Naive thymus-derived CD4-positive, alpha-beta T cell (primary cell): ENCODE results near the gene RHNO1. TPM values are rescaled to one million over a fixed set of nuclear protein-coding genes. Genes with fewer than 3 reads are reported as not detected.
A peak's percentile ranks its signal among the peaks of the same experiment; 100 is the strongest.

Experiments
- ATAC-seq: fragments of 150-1000 bp; cut with Tn5 transposase; 2 replicates; pipeline ENCODE4 v1.10.0; 2021; ENCODE audit warnings: mild to moderate bottlenecking, moderate library complexity
- CTCF ChIA-PET: fragments of 350-600 bp; sonication (Branson Sonifier 250); formaldehyde crosslinking; loops from one replicate; lab custom pipeline; 2021; ENCODE audit warnings: antibody characterized with exemption; lab: Charles Lee
- POLR2A ChIA-PET: fragments of 350-600 bp; sonication (Branson Sonifier 250); formaldehyde crosslinking; loops from one replicate; lab custom pipeline; 2021; ENCODE audit warnings: antibody characterized with exemption, inconsistent platforms; lab: Charles Lee
- DNase-seq, 9 donors: peaks; one replicate each; pipeline versions ENCODE4 v3.0.0 to v3.0.0-alpha.2; 2020 to 2022; ENCODE audit warnings: mixed read lengths in 1 of 9
- H3K27ac ChIP-seq: one replicate; pipeline ENCODE4 v1.7.0; 2013; ENCODE audit warnings: mild to moderate bottlenecking, low read depth, low read length, moderate library complexity
- H3K27me3 ChIP-seq, 2 donors: one replicate each; pipeline ENCODE4 v1.7.0; 2013; ENCODE audit warnings: low read length in 2 of 2, mild to moderate bottlenecking in 2 of 2, moderate library complexity in 2 of 2; ENCODE audit not compliant: control insufficient read depth in 2 of 2, insufficient read depth in 2 of 2
- H3K36me3 ChIP-seq, 3 experiments: 1 replicate in 2 of 3; 2 replicates in 1 of 3; pipeline ENCODE4 v1.7.0; 2013; ENCODE audit warnings: low read length in 3 of 3, mild to moderate bottlenecking in 3 of 3, moderate library complexity in 1 of 3; ENCODE audit not compliant: insufficient read depth in 3 of 3, control insufficient read depth in 2 of 3
- H3K4me1 ChIP-seq, 2 donors: one replicate each; pipeline ENCODE4 v1.7.0; 2013; ENCODE audit warnings: low read length in 2 of 2, mild to moderate bottlenecking in 2 of 2, moderate library complexity in 1 of 2; ENCODE audit not compliant: control insufficient read depth in 2 of 2, insufficient read depth in 2 of 2
- H3K4me3 ChIP-seq: 2 replicates; pipeline ENCODE4 v1.7.0; 2013; ENCODE audit warnings: mild to moderate bottlenecking, low read length
- H3K9me3 ChIP-seq, 3 experiments: 1 replicate in 2 of 3; 2 replicates in 1 of 3; pipeline ENCODE4 v1.7.0; 2013; ENCODE audit warnings: low read length in 3 of 3; ENCODE audit not compliant: control insufficient read depth in 2 of 3
- H3K27ac Mint-ChIP-seq, 9 donors: one replicate each; pipeline ENCODE4 v1.8.0; 2020 to 2022; ENCODE audit warnings: mixed read lengths in 9 of 9, mild to moderate bottlenecking in 8 of 9, moderate library complexity in 5 of 9, inconsistent platforms in 2 of 9
- H3K27me3 Mint-ChIP-seq, 5 donors: one replicate each; pipeline ENCODE4 v1.8.0; 2021 to 2022; ENCODE audit warnings: mixed read lengths in 5 of 5, mild to moderate bottlenecking in 1 of 5
- H3K36me3 Mint-ChIP-seq, 5 donors: one replicate each; pipeline ENCODE4 v1.8.0; 2020 to 2022; ENCODE audit warnings: mixed read lengths in 5 of 5, mild to moderate bottlenecking in 3 of 5, inconsistent platforms in 1 of 5
- H3K4me1 Mint-ChIP-seq, 7 donors: one replicate each; pipeline ENCODE4 v1.8.0; 2020 to 2022; ENCODE audit warnings: mixed read lengths in 7 of 7, mild to moderate bottlenecking in 3 of 7, inconsistent platforms in 1 of 7
- H3K4me3 Mint-ChIP-seq, 10 donors: one replicate each; pipeline ENCODE4 v1.8.0; 2020 to 2022; ENCODE audit warnings: mild to moderate bottlenecking in 10 of 10, mixed read lengths in 10 of 10, moderate library complexity in 6 of 10, inconsistent platforms in 2 of 10
- H3K9me3 Mint-ChIP-seq, 11 donors: one replicate each; pipeline ENCODE4 v1.8.0; 2020 to 2022; ENCODE audit warnings: mixed read lengths in 11 of 11, mild to moderate bottlenecking in 4 of 11, inconsistent platforms in 1 of 11, moderate library complexity in 1 of 11
- intact Hi-C, 2 donors: fragments of 100-400 bp; cut with micrococcal nuclease; formaldehyde crosslinking; loops; one replicate each; pipeline ENCODE4 v1.15.1; 2023
- polyA plus RNA-seq, 2 donors: library from polyadenylated mRNA; unstranded; fragments of 300-500 nt; fragmentation: Illumina TruSeq; gene quantifications; one replicate each; pipeline ENCODE4 v1.2.3, GENCODE V29; 2021
- total RNA-seq, 6 experiments: library from RNA in 5 of 6; stranded (reverse) in 5 of 6; gene quantifications; 1 replicate in 5 of 6; 2 replicates in 1 of 6; pipeline ENCODE4 v1.2.3 and lab custom pipeline; 2021 to 2026

The RHNO1 gene, protein sequence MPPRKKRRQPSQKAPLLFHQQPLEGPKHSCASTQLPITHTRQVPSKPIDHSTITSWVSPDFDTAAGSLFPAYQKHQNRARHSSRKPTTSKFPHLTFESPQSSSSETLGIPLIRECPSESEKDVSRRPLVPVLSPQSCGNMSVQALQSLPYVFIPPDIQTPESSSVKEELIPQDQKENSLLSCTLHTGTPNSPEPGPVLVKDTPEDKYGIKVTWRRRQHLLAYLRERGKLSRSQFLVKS
- 10 to 100 TPM; 13.7 to 44.3 (median 28.7) TPM for total RNA-seq
- polyA plus RNA-seq = 10 to 100 TPM; 49.4 to 53.6 TPM
- 21.8 reads per million, percentile 52 among the genes with 10 or more reads in this experiment for total RNA-seq (lab: John Stamatoyannopoulos, UW)

DNA sequence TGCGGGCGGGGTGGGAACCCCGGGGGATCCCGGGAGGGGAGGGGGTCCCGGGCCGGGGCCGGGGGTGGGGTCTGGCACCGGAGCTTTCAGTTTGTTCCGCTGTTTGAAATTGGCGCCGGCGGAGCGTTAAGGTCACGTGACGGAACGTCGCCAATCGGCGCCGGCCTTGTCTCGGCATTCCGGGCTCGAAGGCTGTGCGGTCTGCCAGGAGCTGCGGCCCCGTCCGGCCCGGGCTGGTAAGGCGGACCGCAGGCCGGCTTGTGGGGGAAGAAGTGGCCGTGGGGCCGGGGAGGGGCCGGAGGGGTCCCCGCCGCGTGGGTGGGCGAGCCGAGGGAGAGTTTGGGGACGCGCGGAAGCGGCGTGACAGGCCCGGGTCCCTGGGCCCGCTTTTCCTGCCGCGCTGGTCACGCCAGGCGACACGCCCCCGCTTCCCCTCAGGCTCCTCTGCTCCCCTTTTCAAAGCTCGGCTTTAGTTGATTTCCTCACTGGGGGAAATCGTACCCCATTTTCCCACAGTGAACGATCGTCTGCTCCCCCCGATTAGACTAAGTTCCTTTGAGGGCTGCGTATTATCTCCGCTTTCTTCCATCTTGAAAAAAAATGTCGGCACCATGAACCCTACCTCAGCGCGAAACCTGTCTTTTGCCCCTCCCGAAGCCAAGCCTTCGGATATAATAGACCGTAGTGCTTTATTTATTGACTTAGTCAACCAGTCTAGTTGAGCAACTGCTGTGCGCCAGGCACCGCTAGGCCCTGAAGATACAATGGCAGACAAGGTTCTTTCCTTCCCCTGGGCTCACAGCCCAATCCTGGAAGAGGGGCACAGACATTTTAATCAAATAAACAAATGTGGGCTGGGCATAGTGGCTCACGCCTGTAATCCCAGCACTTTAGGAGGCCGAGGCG, at the start of gene RHNO1, which contains the start of gene FOXM1:
Gene RHNO1, plus strand, starts transcription at position 177 of the 906 bp plus-strand sequence. CDS start 8,144 bp downstream, outside the sequence.
Gene FOXM1, minus strand, starts transcription at position 128 of the 906 bp plus-strand sequence. CDS start 2,696 bp downstream, outside the sequence.
- Histone ChIP-seq H3K36me3 (peaks cover 0 to 7% (median 0%) of the 10 kb centered on the region in 3 experiments), H3K4me3 (peak within 1 kb of the TSS; percentile 83), H3K4me1 (peaks cover 10 to 14% of the 10 kb centered on the region in 2 donors), H3K9me3 (no peaks in the 10 kb centered on the region), H3K27me3 (no peaks in the 10 kb centered on the region), H3K27ac (peak within 1 kb of the TSS; percentile 94)
- intact Hi-C loops = loop anchor here (1.0 to 5.0 kb wide), 6 partner anchors 13 to 875 kb away; partner anchors contain the start of genes ITFG2 (in 2 of the 2), TULP3 (in 2 of the 2), CRACR2A (in 1 of the 2) and FKBP4 (in 1 of the 2)
- no peaks in the 10 kb centered on the region for H3K27me3 Mint-ChIP-seq
- peaks cover 0 to 23% (median 0%) of the 10 kb centered on the region in 5 donors for H3K36me3 Mint-ChIP-seq
- H3K27ac Mint-ChIP-seq = peak within 1 kb of the TSS; percentile 98 to 100 (median 99)
- POLR2A ChIA-PET = interaction anchor here (1.4 to 2.7 kb wide), 7 partner anchors 12 to 81 kb away, joined by 3 to 21 read pairs (median 6); partner anchors contain the start of genes ITFG2 and TULP3
- DNase-seq = peak; percentile 79 to 92 (median 88)
- H3K9me3 Mint-ChIP-seq = no peaks in the 10 kb centered on the region
- H3K4me3 Mint-ChIP-seq = peak within 1 kb of the TSS; percentile 89 to 100 (median 98)
- ATAC-seq = peak; percentile 87
- CTCF ChIA-PET = interaction anchor here (0.6 to 1.9 kb wide), 2 partner anchors 13 to 77 kb away, joined by 5 to 6 read pairs; partner anchors contain the start of gene TULP3
- H3K4me1 Mint-ChIP-seq = peaks cover 21 to 54% (median 45%) of the 10 kb centered on the region in 7 donors

DNA sequence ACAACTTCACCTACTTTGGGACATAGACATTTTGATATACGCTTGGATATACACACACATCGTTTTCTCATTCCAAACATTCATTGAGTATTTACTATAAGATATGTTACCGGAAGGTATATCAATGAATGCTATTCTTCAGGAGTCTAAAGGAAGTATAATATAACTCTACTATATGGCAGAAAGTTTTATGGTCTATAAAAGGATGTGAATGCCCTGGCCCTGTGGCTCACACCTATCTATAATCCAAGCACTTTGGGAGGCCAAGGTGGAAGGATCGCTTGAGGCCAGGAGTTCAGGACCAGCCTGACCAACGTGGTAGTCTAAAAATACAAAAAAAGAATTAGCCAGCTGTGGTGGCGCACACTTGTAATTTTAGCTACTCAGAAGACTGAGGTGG, 47.7 kb upstream of the RHNO1 start:
- H3K36me3 Mint-ChIP-seq = peaks cover 4 to 42% (median 22%) of the 10 kb centered on the region in 5 donors
- H3K4me3 ChIP-seq = no peak overlapping the region
- POLR2A ChIA-PET = no interaction called here
- no peaks in the 10 kb centered on the region for H3K9me3 ChIP-seq
- H3K27me3 Mint-ChIP-seq = no peaks in the 10 kb centered on the region
- H3K27me3 ChIP-seq = no peaks in the 10 kb centered on the region
- no peak overlapping the region for H3K27ac ChIP-seq
- H3K4me3 Mint-ChIP-seq = no peak overlapping the region
- DNase-seq = no peak
- peaks cover 0 to 5% (median 0%) of the 10 kb centered on the region in 7 donors for H3K4me1 Mint-ChIP-seq
- H3K36me3 ChIP-seq = peaks cover 10 to 45% (median 19%) of the 10 kb centered on the region in 3 experiments
- CTCF ChIA-PET = interaction anchor here (0.8 kb wide), 1 partner anchor 15 kb away, joined by 3 read pairs; no protein-coding TSS in a partner anchor
- intact Hi-C loops = no loop called here
- H3K27ac Mint-ChIP-seq = no peak overlapping the region
- ATAC-seq = no peak
- H3K9me3 Mint-ChIP-seq = no peaks in the 10 kb centered on the region
- no peaks in the 10 kb centered on the region for H3K4me1 ChIP-seq

- Mint-ChIP-seq H3K4me1 (peaks cover 0 to 19% (median 12%) of the 10 kb centered on the region in 7 donors), H3K9me3 (no peaks in the 10 kb centered on the region), H3K27me3 (no peaks in the 10 kb centered on the region), H3K27ac (peak overlapping the region in 5 of 9 donors; percentile 1 to 85 (median 60)), H3K36me3 (peaks cover 2 to 24% (median 10%) of the 10 kb centered on the region in 5 donors), H3K4me3 (no peak overlapping the region)
- intact Hi-C loops = no loop called here
- Histone ChIP-seq H3K27me3 (no peaks in the 10 kb centered on the region), H3K4me3 (no peak overlapping the region), H3K27ac (no peak overlapping the region), H3K36me3 (peaks cover 0 to 17% (median 7%) of the 10 kb centered on the region in 3 experiments), H3K4me1 (no peaks in the 10 kb centered on the region), H3K9me3 (no peaks in the 10 kb centered on the region)
- no peak for DNase-seq
- POLR2A ChIA-PET = interaction anchor here (0.5 kb wide), 1 partner anchor 13 kb away, joined by 3 read pairs; no protein-coding TSS in a partner anchor
- ATAC-seq = no peak
- CTCF ChIA-PET = no interaction called here
These were observed 44.4 kb upstream of the RHNO1 start for GRCh38 chr12:2832550-2833127.

DNA sequence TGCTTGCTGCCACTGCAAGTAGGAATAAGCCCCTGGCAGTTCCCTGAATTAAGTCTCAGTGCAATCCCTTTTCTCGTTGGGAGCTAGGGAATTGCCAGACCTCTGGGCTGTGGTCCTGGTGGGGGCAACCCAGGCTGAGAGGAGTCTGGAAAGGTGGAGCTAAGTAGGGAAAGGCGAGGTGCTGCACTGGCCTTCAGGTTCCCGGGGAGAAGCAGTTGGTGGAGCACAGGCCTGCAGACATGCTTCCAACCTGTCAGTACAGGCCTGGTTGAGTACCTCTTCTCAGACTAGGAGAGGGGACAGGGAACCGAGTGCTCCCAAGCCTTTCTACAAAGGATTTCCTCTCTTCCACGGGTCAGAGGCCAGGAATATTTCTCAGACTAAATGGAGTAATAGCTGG, 43.7 kb upstream of the RHNO1 start:
- H3K9me3 Mint-ChIP-seq = no peaks in the 10 kb centered on the region
- H3K27ac ChIP-seq = no peak overlapping the region
- CTCF ChIA-PET = no interaction called here
- DNase-seq (no peak), ATAC-seq (no peak)
- H3K4me3 Mint-ChIP-seq = no peak overlapping the region
- peaks cover 0 to 19% (median 13%) of the 10 kb centered on the region in 7 donors for H3K4me1 Mint-ChIP-seq
- H3K4me1 ChIP-seq = no peaks in the 10 kb centered on the region
- intact Hi-C loops = no loop called here
- no peaks in the 10 kb centered on the region for H3K9me3 ChIP-seq
- H3K36me3 ChIP-seq = peaks cover 0 to 17% (median 13%) of the 10 kb centered on the region in 3 experiments
- peak overlapping the region in 4 of 9 donors; percentile 18 to 86 (median 52) for H3K27ac Mint-ChIP-seq
- H3K36me3 Mint-ChIP-seq = peaks cover 2 to 24% (median 12%) of the 10 kb centered on the region in 5 donors
- POLR2A ChIA-PET = no interaction called here
- H3K4me3 ChIP-seq = no peak overlapping the region
- no peaks in the 10 kb centered on the region for H3K27me3 ChIP-seq
- no peaks in the 10 kb centered on the region for H3K27me3 Mint-ChIP-seq

GRCh38 chr12:2833810-2834209, 43.2 kb upstream of the RHNO1 start:
- no peaks in the 10 kb centered on the region for H3K27me3 Mint-ChIP-seq
- no peaks in the 10 kb centered on the region for H3K9me3 ChIP-seq
- H3K36me3 Mint-ChIP-seq = peaks cover 2 to 28% (median 12%) of the 10 kb centered on the region in 5 donors
- peaks cover 0 to 20% (median 15%) of the 10 kb centered on the region in 3 experiments for H3K36me3 ChIP-seq
- CTCF ChIA-PET = no interaction called here
- DNase-seq (no peak), ATAC-seq (no peak)
- no peaks in the 10 kb centered on the region for H3K27me3 ChIP-seq
- no peaks in the 10 kb centered on the region for H3K4me1 ChIP-seq
- no peaks in the 10 kb centered on the region for H3K9me3 Mint-ChIP-seq
- no peak overlapping the region for H3K4me3 ChIP-seq
- H3K4me3 Mint-ChIP-seq = no peak overlapping the region
- peak overlapping the region in 3 of 9 donors; percentile 4 to 76 (median 18) for H3K27ac Mint-ChIP-seq
- H3K27ac ChIP-seq = no peak overlapping the region
- peaks cover 0 to 19% (median 13%) of the 10 kb centered on the region in 7 donors for H3K4me1 Mint-ChIP-seq
- POLR2A ChIA-PET = no interaction called here
- intact Hi-C loops = no loop called here
